WTC11 (cell line): ENCODE results near the gene LECT2. TPM values are rescaled to one million over a fixed set of nuclear protein-coding genes. Genes with fewer than 3 reads are reported as not detected.
A peak's percentile ranks its signal among the peaks of the same experiment; 100 is the strongest.

Source experiments
- ATAC-seq: fragments of 200-7000 bp; cut with Tn5 transposase; 2 replicates; pipeline ENCODE4 v1.10.0; 2021; ENCODE audit warnings: mild to moderate bottlenecking, moderate library complexity
- CTCF ChIA-PET: fragments of 300-600 bp; sonication (Branson Sonifier 250); formaldehyde crosslinking; loops from one replicate; lab custom pipeline; 2021; ENCODE audit warnings: antibody characterized with exemption; lab: Charles Lee
- POLR2A ChIA-PET: fragments of 350-600 bp; sonication (Branson Sonifier 250); formaldehyde crosslinking; loops from one replicate; lab custom pipeline; 2021; ENCODE audit warnings: antibody characterized with exemption; lab: Charles Lee
- DNase-seq: peaks from one replicate; pipeline ENCODE4 v3.0.0; 2021; ENCODE audit warnings: low spot score
- H3K27ac Mint-ChIP-seq: 2 replicates; pipeline ENCODE4 v1.8.0; 2021; ENCODE audit warnings: mixed read lengths
- H3K27me3 Mint-ChIP-seq: 2 replicates; pipeline ENCODE4 v1.8.0; 2021; ENCODE audit warnings: low read depth, mild to moderate bottlenecking, moderate library complexity, mixed read lengths
- H3K36me3 Mint-ChIP-seq: 2 replicates; pipeline ENCODE4 v1.8.0; 2021; ENCODE audit warnings: mixed read lengths
- H3K4me1 Mint-ChIP-seq: 2 replicates; pipeline ENCODE4 v1.8.0; 2022; ENCODE audit warnings: mixed read lengths
- H3K4me3 Mint-ChIP-seq: 2 replicates; pipeline ENCODE4 v1.8.0; 2021; ENCODE audit warnings: mild to moderate bottlenecking, moderate library complexity, mixed read lengths
- H3K9me3 Mint-ChIP-seq: 2 replicates; pipeline ENCODE4 v1.8.0; 2021; ENCODE audit warnings: mixed read lengths
- ATF1 ChIP-seq: sonication (generic); formaldehyde crosslinking; IDR thresholded peaks from 2 replicates; pipeline ENCODE4 v1.8.1; 2023; ENCODE audit warnings: mild to moderate bottlenecking, moderate library complexity, missing genetic modification reagents
- CDX4 ChIP-seq: fragments of 250-450 bp; sonication (Bioruptor Pico); IDR thresholded peaks from 2 replicates; pipeline ENCODE4 v1.9.0; 2021; ENCODE audit warnings: moderate library complexity, mild to moderate bottlenecking, inconsistent platforms, borderline replicate concordance
- EMX1 ChIP-seq: fragments of 250-450 bp; sonication (Bioruptor Pico); IDR thresholded peaks from 2 replicates; pipeline ENCODE4 v1.8.0; 2021; ENCODE audit warnings: mild to moderate bottlenecking
- ESRRA ChIP-seq: sonication (generic); formaldehyde crosslinking; IDR thresholded peaks from 2 replicates; pipeline ENCODE4 v1.8.1; 2022; ENCODE audit warnings: mild to moderate bottlenecking, missing genetic modification reagents, borderline replicate concordance
- FOXJ3 ChIP-seq: sonication (generic); formaldehyde crosslinking; IDR thresholded peaks from 2 replicates; pipeline ENCODE4 v1.9.0; 2021; ENCODE audit warnings: missing genetic modification reagents, mild to moderate bottlenecking, borderline replicate concordance
- GABPB1 ChIP-seq: sonication (generic); formaldehyde crosslinking; IDR thresholded peaks from 2 replicates; pipeline ENCODE4 v1.8.1; 2023; ENCODE audit warnings: mild to moderate bottlenecking, missing genetic modification reagents
- NR3C1 ChIP-seq: sonication (generic); formaldehyde crosslinking; conservative IDR thresholded peaks from 2 replicates; pipeline ENCODE4 v1.8.1; 2023; ENCODE audit warnings: low read depth, mild to moderate bottlenecking, missing genetic modification reagents
- PRDM15 ChIP-seq: sonication (generic); formaldehyde crosslinking; IDR thresholded peaks from 2 replicates; pipeline ENCODE4 v1.8.0; 2022; ENCODE audit warnings: missing genetic modification reagents
- RELA ChIP-seq: sonication (generic); formaldehyde crosslinking; IDR thresholded peaks from 2 replicates; pipeline ENCODE4 v1.8.1; 2022; ENCODE audit warnings: missing genetic modification reagents, mild to moderate bottlenecking, borderline replicate concordance
- SMAD3 ChIP-seq: sonication (generic); formaldehyde crosslinking; IDR thresholded peaks from 2 replicates; pipeline ENCODE4 v1.8.0; 2022; ENCODE audit warnings: missing genetic modification reagents, mild to moderate bottlenecking, borderline replicate concordance
- TP53 ChIP-seq: sonication (generic); formaldehyde crosslinking; IDR thresholded peaks from 2 replicates; pipeline ENCODE4 v1.8.1; 2023; ENCODE audit warnings: mild to moderate bottlenecking, missing genetic modification reagents
- USF1 ChIP-seq: sonication (generic); formaldehyde crosslinking; IDR thresholded peaks from 2 replicates; pipeline ENCODE4 v1.8.0; 2022; ENCODE audit warnings: mild to moderate bottlenecking, missing genetic modification reagents
- ZBTB21 ChIP-seq: sonication (generic); formaldehyde crosslinking; IDR thresholded peaks from 2 replicates; pipeline ENCODE4 v1.8.1; 2023; ENCODE audit warnings: mild to moderate bottlenecking, missing genetic modification reagents, borderline replicate concordance
- ZNF317 ChIP-seq: sonication (generic); formaldehyde crosslinking; IDR thresholded peaks from 2 replicates; pipeline ENCODE4 v1.8.1; 2023; ENCODE audit warnings: low read depth, mild to moderate bottlenecking, moderate library complexity, missing genetic modification reagents, borderline replicate concordance
- ZNF423 ChIP-seq: fragments of 250-450 bp; sonication (Bioruptor Pico); IDR thresholded peaks from 2 replicates; pipeline ENCODE4 v2.1.2; 2022; ENCODE audit warnings: mild to moderate bottlenecking, moderate library complexity
- total RNA-seq: library from RNA; stranded (reverse); gene quantifications from 3 replicates; pipeline ENCODE4 v1.2.3, GENCODE V29; 2021
- TF ChIP-seq, protein P1 (sequence below): sonication (generic); formaldehyde crosslinking; IDR thresholded peaks from 2 replicates; pipeline ENCODE4 v1.8.0; 2022; ENCODE audit warnings: mild to moderate bottlenecking, missing genetic modification reagents
- TF ChIP-seq, protein P2 (sequence below): fragments of 250-450 bp; sonication (Bioruptor Pico); IDR thresholded peaks from 2 replicates; pipeline ENCODE4 v1.8.0; 2021; ENCODE audit warnings: mild to moderate bottlenecking

Gene LECT2
- total RNA-seq, 1 experiment from 2014 or later = not detected

DNA sequence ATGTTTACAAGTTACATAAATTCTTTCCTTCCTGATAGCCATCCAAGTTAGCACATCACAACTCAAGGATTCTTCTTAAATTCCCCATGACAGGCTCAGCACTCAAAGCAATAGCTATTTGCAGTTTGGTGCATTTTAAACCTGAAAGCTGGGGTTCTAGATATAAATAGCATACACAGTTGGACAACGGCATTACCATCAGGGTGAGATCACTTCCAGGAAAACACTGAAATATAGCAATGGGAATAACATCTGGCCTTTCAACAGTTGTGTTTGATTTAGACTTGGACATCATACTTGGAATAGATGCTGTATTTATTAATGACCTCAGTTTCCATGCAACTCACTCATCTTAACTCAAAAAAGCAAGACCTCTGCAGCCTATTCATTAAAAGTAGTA is 24.7 kb upstream of the LECT2 start:
- Mint-ChIP-seq H3K9me3 (peaks cover 3% of the 10 kb centered on the region; the same call in 1 of the 2 replicates), H3K4me3 (no peak overlapping the region), H3K36me3 (no peaks in the 10 kb centered on the region), H3K27me3 (peaks cover 12% of the 10 kb centered on the region), H3K27ac (no peak overlapping the region), H3K4me1 (peaks cover 25% of the 10 kb centered on the region)
- no peak for ATAC-seq
- ChIA-PET POLR2A (no interaction called here), CTCF (no interaction called here)
- no peak for DNase-seq
- no peak for TF ChIP-seq NR3C1 (CRISPR knock-in tag)
- TF ChIP-seq ZNF317 = no peak

DNA sequence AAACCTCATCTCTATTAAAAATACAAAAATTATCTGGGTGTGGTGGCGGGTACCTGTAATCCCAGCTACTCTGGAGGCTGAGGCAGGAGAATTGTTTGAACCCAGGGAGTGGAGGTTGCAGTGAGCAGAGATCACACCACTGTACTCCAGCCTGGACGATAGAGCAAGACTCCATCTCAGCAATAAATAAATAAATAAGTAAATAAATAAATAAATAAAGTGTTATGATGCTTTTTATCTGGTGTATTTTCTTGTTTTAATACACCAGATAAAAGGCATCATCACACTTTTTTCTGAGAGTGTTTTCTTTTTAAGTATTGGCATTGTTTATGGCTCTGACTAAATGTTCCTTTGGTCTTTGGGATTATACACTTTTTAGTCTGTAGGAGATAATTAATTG is 24.2 kb upstream of the LECT2 start:
- H3K27me3 Mint-ChIP-seq = peaks cover 12% of the 10 kb centered on the region

GRCh38 chr5:135978212-135978631 is 23.4 kb upstream of the LECT2 start:
- peaks cover 3% of the 10 kb centered on the region; the same call in 1 of the 2 replicates for H3K9me3 Mint-ChIP-seq
- H3K27me3 Mint-ChIP-seq = peaks cover 12% of the 10 kb centered on the region
- CTCF ChIA-PET = interaction anchor here (1.2 to 2.1 kb wide), 16 partner anchors 8 to 221 kb away, joined by 3 to 31 read pairs (median 11); partner anchors contain the start of genes SMAD5 and TGFBI
- H3K27ac Mint-ChIP-seq = no peak overlapping the region
- POLR2A ChIA-PET = interaction anchor here (1.6 kb wide), 1 partner anchor 79 kb away, joined by 3 read pairs; no protein-coding TSS in a partner anchor
- H3K4me3 Mint-ChIP-seq = no peak overlapping the region
- DNase-seq = no peak
- H3K36me3 Mint-ChIP-seq = no peaks in the 10 kb centered on the region
- H3K4me1 Mint-ChIP-seq = peaks cover 25% of the 10 kb centered on the region
- peak; percentile 13; the same call in 1 of the 2 replicates for ATAC-seq
- TF ChIP-seq, protein P1, sequence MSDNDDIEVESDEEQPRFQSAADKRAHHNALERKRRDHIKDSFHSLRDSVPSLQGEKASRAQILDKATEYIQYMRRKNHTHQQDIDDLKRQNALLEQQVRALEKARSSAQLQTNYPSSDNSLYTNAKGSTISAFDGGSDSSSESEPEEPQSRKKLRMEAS (CRISPR knock-in tag) = no peak
- TF ChIP-seq SMAD3 (CRISPR knock-in tag) (no peak), EMX1 (CRISPR knock-in tag) (no peak), ESRRA (CRISPR knock-in tag) (no peak), RELA (CRISPR knock-in tag) (no peak), ZBTB21 (CRISPR knock-in tag) (no peak), ATF1 (no peak), PRDM15 (no peak)
- TF ChIP-seq, protein P2, sequence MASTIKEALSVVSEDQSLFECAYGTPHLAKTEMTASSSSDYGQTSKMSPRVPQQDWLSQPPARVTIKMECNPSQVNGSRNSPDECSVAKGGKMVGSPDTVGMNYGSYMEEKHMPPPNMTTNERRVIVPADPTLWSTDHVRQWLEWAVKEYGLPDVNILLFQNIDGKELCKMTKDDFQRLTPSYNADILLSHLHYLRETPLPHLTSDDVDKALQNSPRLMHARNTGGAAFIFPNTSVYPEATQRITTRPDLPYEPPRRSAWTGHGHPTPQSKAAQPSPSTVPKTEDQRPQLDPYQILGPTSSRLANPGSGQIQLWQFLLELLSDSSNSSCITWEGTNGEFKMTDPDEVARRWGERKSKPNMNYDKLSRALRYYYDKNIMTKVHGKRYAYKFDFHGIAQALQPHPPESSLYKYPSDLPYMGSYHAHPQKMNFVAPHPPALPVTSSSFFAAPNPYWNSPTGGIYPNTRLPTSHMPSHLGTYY (CRISPR knock-in tag) = no peak

More for the DNA sequence above, 24.2 kb upstream of the LECT2 start:
- DNase-seq = no peak
- TF ChIP-seq ZNF423 (CRISPR knock-in tag) = no peak
- TF ChIP-seq TP53 (CRISPR knock-in tag) = no peak
- no peak for TF ChIP-seq GABPB1 (CRISPR knock-in tag)
- TF ChIP-seq, protein P2 (CRISPR knock-in tag) = no peak
- no peak for TF ChIP-seq FOXJ3 (CRISPR knock-in tag)
- TF ChIP-seq USF1 (CRISPR knock-in tag) = no peak
- no peak for TF ChIP-seq ESRRA (CRISPR knock-in tag)
- TF ChIP-seq CDX4 (CRISPR knock-in tag) = no peak
- TF ChIP-seq, all 79 proteins: peak for 0
- ChIA-PET POLR2A (no interaction called here), CTCF (interaction anchor here (2.1 kb wide), 2 partner anchors 18 to 79 kb away, joined by 15 to 31 read pairs; no protein-coding TSS in a partner anchor)
- Mint-ChIP-seq H3K4me1 (peaks cover 25% of the 10 kb centered on the region), H3K36me3 (no peaks in the 10 kb centered on the region), H3K4me3 (no peak overlapping the region), H3K9me3 (peaks cover 3% of the 10 kb centered on the region; the same call in 1 of the 2 replicates), H3K27ac (no peak overlapping the region)
- ATAC-seq = no peak
